WERI-Rb-1 (cell line): ENCODE measurements around the gene ONECUT2.
A peak's percentile ranks its signal among the peaks of the same experiment; 100 is the strongest.
"Not testable (repeated sequence)": the region's sequence is repeated elsewhere in the genome, so short reads cannot be mapped to it uniquely, and the experiment has no call there.

Experiments
- DNase-seq: peaks from one replicate; pipeline ENCODE4 v3.0.0-alpha.2; 2020
- H3K27ac ChIP-seq: fragments of 250-450 bp; sonication (Bioruptor Pico); 2 replicates; pipeline ENCODE4 v1.5.1; 2020; ENCODE audit warnings: mild to moderate bottlenecking, moderate library complexity
- H3K27me3 ChIP-seq: fragments of 250-450 bp; sonication (Bioruptor Pico); 2 replicates; pipeline ENCODE4 v1.5.1; 2021; ENCODE audit warnings: mild to moderate bottlenecking, low read depth, moderate library complexity; ENCODE audit not compliant: insufficient read depth, severe bottlenecking
- H3K36me3 ChIP-seq: fragments of 250-450 bp; sonication (Bioruptor Pico); 2 replicates; pipeline ENCODE4 v1.5.1; 2020; ENCODE audit warnings: mild to moderate bottlenecking, moderate library complexity
- H3K4me3 ChIP-seq: 2 replicates; pipeline ENCODE4 v1.5.1; 2011; ENCODE audit warnings: low read depth, mild to moderate bottlenecking, control low read depth, low read length
- H3K9me3 ChIP-seq: fragments of 250-450 bp; sonication (Bioruptor Pico); 2 replicates; pipeline ENCODE4 v1.5.1; 2021; ENCODE audit warnings: mild to moderate bottlenecking, moderate library complexity; ENCODE audit not compliant: severe bottlenecking
- CTCF ChIP-seq: IDR thresholded peaks from 2 replicates; pipeline ENCODE4 v1.5.1; 2011; ENCODE audit warnings: low read depth, mild to moderate bottlenecking, control low read depth, inconsistent platforms, low read length

ONECUT2 gene

DNA sequence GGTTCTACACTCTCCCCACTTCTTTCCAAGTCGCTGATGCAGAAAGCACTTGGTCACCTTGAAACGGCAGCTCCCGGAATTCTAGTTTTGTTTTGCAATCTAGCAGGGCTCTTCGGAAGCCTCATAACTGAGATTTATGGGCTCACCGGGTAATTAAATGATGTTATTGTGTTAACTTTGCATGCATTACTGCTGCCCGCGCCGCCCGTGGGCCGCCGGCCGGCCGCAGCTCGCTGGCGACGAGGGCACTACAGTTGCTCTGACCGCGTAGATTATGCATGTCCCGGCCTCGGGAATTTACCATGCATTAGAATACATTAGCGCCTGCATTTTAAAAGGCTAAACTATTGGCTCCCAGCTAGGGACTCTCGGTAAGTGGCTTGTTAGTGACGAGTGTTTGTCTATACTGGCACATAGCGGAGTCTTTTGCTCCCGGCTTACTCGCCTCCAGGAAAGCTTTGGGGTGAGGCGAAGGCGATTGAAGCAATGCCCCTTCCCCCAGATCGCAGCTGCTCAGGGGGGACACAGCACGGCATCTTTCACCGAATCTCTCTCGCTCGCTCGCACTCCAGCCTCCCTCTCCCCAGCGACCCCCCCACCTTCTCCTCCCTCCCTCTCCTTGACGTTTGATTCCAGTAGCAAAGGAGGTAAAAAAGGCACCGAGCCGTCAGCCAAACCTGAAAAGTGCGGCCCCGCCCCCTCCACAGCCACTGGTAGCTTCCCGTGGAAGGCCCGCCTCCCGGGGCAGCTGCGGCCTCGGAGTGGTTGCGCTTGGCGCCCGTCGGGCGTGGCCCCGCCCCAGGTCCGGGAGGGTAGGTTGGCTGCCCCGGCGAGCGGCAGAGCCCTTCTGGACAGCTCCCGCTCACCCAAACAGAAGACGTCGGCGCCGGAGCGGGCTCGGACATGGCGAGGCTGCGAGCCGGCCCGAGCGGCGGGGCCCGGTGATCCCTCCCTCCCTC, at the start of gene ONECUT2:
TSS of gene ONECUT2 (plus strand) at position 839 of the 959 bp plus-strand sequence. CDS start 343 bp downstream, outside the sequence.
- Histone ChIP-seq H3K9me3 (no peaks in the 10 kb centered on the region), H3K4me3 (peak within 1 kb of the TSS; percentile 82), H3K27me3 (no peaks in the 10 kb centered on the region), H3K27ac (peak within 1 kb of the TSS; percentile 38; the same call in 1 of the 2 replicates), H3K36me3 (peaks cover 24% of the 10 kb centered on the region)
- no peak for TF ChIP-seq CTCF
- DNase-seq = peak; percentile 100

DNA sequence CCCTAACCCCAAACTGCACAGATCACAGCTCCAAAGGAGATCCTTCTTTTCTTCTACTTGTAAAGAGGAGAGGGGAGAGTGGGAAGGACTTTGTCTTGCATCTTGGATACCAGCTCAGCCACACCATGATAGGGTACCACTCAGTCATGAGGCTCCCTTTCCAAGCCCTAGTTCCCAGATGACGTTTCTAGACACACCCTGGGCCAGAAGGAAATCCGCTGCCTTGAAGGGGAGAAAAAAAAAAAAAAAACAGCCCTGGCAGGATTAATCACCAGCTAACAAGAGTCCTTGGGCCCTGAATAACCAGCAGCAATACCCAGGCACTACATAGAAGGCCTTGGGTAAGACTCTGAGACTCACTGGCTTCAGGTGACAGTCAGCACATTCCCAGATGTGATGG, 45.9 kb upstream of the ONECUT2 start:
- no peaks in the 10 kb centered on the region for H3K36me3 ChIP-seq
- no peak for DNase-seq
- TF ChIP-seq CTCF = no peak
- no peaks in the 10 kb centered on the region for H3K9me3 ChIP-seq
- H3K4me3 ChIP-seq = no peak overlapping the region
- H3K27me3 ChIP-seq = no peaks in the 10 kb centered on the region
- H3K27ac ChIP-seq = no peak overlapping the region

DNA sequence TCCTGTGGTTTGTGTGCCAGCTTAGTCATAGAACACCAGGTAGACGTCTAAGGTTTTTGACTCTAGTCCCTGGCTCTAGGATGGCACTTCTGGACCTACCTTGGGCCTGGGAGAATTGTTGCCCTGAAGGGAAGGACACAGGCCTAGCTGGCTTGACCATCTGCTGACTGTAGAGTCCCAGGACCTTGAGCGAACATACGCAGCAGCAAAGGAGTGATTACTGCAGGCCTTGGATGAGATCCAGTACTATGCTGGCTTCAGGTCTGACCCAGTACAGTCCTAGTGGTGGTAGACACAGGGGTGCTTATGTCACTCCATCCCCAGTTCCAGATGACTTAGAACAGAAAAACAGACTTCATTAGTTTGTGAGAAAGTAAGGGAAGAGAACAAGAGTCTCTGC, 45.1 kb upstream of the ONECUT2 start:
- Histone ChIP-seq H3K27me3 (no peaks in the 10 kb centered on the region), H3K36me3 (no peaks in the 10 kb centered on the region), H3K27ac (no peak overlapping the region), H3K9me3 (peaks cover 5% of the 10 kb centered on the region), H3K4me3 (no peak overlapping the region)
- TF ChIP-seq CTCF = no peak
- DNase-seq = no peak

GRCh38 chr18:57394749-57395148, 40.4 kb upstream of the ONECUT2 start:
- not testable (repeated sequence) for H3K36me3 ChIP-seq, H3K27me3 ChIP-seq, H3K27ac ChIP-seq, DNase-seq, H3K4me3 ChIP-seq, H3K9me3 ChIP-seq

DNA sequence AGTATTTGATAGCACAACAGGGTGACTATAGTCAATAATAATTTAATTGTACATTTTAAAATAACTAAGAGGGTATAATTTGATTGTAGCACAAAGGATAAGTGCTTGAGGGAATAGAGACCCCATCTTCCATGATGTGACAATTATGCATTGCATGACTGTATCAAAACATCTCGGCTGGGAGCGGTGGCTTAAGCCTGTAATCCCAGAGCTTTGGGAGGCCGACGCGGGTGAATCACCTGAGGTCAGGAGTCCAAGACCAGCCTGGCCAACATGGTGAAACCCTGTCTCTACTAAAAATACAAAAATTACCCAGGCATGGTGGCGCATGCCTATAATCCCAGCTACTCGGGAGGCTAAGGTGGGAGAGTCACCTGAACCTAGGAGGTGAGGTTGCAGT, 38.3 kb upstream of the ONECUT2 start:
- H3K36me3 ChIP-seq, H3K4me3 ChIP-seq, H3K27me3 ChIP-seq, H3K9me3 ChIP-seq, H3K27ac ChIP-seq: not testable (repeated sequence)
- peak; percentile 81 for DNase-seq

GRCh38 chr18:57397440-57398132, 37.6 kb upstream of the ONECUT2 start:
- Histone ChIP-seq H3K4me3 (no peak overlapping the region), H3K36me3 (no peaks in the 10 kb centered on the region), H3K27ac (no peak overlapping the region), H3K9me3 (peaks cover 5% of the 10 kb centered on the region), H3K27me3 (no peaks in the 10 kb centered on the region)
- TF ChIP-seq CTCF = no peak
- DNase-seq = no peak
